HT-29 (cell line): ENCODE data around the gene ODF2. TPM values are rescaled to one million over a fixed set of nuclear protein-coding genes. Genes with fewer than 3 reads are reported as not detected.
"Not testable (repeated sequence)": the region's sequence is repeated elsewhere in the genome, so short reads cannot be mapped to it uniquely, and the experiment has no call there.

Experiments
- DNase-seq: peaks from one replicate; pipeline ENCODE4 v3.0.0-alpha.2; 2015; ENCODE audit warnings: low spot score
- total RNA-seq: library from RNA; depleted of rRNA; stranded (reverse); fragments of >200 nt; shearing (Covaris generic); gene quantifications from 2 replicates; pipeline ENCODE4 v1.2.3, GENCODE V29; 2014; rRNA removed

Gene ODF2
- total RNA-seq, result 34.2 and 36.0 TPM in 2 replicates

DNA sequence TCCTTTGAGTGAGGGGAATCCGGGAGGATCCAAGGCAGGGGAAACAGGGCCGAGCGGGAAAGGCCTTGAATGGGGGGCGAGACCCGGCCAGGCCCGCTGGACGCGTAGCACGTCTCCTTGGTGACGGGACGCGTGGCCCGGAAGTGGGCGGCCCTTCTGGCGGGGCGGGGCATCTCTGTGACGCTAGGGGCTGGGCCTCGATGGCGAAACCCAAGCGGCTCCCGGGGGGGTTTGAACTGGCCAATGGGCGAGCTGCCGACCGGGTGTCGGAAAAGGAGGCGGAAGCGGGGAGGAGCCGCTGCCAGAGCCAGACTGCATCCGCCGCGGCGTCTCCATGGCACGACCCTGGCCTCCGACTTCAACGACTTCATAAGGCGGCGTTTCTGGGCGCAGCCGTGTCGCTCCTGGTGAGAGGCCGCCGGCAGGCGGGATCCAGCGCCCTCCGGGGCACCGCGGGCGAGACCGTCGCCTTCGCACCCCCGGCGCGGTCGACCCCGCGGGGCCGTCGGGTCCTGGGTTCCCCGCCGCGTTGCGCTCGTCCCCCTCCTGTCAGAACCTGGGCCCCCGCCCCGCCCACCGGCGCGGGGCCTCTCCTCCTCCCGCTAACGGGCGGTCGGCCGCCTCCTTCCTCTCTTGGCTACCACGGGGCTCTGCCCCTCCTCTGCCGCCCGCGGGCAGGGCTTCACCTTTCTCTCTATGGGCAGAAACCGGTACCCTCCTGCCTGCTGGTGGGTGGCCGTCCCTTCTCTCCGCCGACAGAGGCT lies at the start of gene ODF2:
Gene ODF2 (plus strand): TSS at position 158 of the 764 bp plus-strand sequence. CDS start 86 bp downstream, at position 244.
- DNase-seq, result peak; percentile 97

DNA sequence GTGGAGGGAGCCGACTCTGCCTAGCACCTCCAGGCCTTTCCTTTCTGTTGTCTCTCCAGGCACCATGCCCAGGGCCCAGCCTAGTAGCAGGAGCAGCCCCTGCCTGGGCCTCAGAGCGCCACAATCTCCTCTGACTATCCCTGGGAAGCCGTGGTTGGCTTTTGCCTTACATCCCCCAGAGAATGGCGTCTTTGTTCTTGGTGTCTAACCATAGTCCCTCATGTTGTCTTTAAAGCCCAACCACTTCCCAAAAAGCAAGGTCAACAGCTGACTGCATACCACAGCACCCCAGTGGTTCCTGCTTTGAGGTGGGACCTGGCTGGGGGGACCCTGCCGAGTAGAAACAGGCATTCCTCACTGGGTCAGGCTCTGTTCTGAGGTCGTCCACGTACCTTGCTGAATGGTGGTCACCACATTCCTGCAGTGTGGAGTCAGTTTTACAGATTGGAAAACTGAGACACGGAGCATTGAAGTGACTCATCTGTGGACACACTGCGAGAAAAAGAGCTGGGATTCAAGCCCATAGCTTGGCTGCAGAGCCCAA lies 48.9 kb upstream of the ODF2 start:
- DNase-seq, result no peak

DNA sequence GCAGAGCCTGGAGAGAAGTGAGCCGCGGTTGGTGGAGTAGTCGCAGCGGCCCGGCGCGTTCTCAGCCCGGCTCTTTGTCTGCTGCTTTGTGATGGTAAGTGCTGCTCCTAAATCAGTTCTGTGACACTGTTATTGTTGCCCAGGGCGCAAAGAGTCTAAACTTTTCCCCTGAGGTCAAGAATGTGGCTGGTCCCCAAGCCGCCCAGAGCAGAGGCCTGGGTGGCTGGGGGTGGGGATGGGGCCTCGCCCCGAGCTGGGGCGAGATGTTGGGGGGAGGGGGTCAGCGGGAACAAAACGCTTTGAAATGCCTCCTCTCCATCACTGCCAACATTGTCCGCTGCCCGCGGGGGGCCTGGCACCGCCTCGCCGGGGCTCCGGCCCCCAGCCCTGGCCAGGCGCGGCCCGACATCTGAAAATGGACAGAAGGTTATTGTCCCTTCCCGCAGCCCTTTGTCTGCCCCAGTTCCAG lies 46.8 kb upstream of the ODF2 start:
- DNase-seq, result no peak

DNA sequence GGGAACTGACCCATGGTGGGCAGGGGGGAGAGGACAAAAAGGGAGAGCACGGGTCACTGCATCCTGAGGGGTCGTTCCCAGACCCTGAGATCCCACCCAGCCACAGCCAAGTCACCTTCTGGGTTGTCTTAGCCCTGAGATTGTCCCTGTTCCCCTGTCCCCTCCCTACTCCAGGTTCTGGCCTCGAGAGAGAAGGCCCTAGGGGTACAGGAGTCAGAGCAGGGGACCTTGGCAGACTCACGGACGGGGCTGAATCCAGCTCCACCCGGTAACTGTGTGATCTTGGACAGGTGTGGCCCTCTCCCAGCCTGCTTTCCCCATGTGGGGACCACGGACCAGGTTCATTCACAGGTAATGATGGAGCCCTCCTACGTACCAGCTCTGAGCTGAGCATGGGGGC lies 46.4 kb upstream of the ODF2 start:
- no peak for DNase-seq

DNA sequence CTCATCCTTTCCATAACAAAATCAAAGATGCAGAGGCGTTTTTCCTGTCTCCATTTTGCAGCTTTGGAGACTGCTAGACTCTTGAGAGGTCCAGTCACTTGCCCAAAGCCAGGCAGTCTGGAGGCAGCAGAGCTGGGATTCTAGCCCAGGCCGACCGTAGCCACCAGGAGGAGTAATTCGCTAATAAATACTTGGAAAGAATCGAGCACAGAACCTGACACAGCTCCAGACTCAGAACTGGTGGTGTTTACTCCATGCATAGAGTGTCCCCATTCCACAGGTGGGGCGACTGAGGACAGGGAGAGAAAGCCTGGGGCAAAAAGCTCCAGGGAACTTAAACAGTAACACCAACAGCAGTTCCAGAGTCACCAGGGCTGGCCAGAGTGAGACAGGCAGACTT lies 45.8 kb upstream of the ODF2 start:
- DNase-seq, result peak; percentile 41

DNA sequence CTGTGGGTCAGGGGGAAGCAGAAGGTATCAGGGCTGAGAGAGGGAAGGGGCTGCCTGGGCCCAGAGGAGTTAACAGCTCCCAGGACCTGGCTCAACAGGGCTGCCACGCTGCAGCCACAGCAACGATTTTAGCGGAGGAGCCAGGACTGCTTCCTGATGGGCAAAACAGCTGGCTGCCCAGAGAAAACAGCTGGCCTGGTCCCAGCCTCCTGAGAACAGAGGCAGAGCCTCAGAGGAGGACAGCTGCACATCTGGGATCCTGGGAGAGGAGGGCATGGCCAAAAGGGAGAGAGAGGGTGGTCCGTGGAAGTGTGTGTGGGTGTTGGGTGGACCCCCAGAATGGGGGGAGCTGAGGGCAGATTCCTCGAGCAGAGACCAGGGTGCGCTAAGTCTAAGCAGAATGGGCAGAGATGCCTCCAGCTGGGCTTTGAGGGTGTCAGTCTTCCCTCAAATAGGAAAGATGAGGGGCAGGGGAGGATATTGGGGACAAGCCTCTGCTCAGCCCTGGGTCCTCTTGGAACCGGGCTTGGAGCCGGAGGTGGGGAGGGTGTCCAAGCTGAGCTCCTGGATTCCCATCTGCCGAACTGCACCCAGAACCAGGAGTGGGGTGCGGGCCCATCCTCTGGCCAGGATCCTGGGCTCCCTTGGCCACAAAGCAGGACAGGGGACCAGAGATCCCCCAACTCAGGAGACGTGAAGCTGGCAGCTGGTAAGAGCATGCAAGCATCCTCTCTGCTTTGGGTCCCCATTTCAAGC lies 44.3 kb upstream of the ODF2 start:
- DNase-seq, result no peak

DNA sequence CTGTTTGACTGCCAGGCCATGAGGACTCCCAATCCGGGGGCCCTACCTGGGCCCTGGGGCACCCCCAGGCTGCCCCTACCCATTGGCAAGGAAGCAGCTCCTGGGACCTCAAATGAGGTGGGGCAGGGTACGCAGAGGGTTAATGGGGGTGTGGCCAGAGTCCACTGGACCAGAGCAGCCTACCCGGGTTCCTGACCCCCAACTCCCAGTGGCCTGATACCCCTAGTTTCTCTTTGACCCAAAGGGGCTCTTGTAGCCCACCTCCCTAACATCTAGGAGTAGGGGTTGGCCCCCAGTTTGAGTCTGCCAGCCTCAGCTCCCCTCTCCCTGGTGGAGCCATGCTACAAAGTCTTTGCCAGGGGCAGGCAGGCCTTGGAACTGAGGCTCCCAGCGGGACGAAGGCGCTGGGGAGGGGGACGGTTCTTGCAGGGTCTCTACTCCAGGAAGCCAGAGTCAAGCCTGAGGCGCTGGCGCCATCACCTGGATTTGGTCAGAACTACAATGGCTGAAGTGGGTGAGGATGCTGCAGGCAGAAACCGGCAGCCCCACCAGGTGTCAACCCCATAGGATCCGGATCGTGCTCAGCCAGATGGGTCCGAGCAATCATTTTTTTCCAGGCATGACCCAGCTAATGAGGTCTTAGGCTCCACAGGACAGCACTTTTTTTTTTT lies 43.6 kb upstream of the ODF2 start:
- DNase-seq, result no peak

DNA sequence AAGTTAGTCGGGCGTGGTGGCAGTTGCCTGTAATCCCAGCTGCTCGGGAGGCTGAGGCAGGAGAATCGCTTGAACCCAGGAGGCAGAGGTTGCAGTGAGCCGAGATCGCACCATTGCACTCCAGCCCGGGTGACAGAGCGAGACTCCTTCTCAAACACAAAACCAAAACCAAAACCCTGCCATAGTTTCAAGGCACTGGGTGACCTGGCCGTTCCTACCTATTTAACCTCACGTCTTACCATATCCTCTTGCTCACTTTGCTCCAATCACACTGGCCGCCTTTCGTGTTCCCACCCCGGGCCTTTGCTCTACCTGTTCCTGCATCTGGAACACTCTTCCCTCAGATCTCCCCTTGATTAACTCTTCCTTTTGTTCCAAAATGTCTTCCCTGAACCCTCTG lies 42.1 kb upstream of the ODF2 start:
- DNase-seq, result not testable (repeated sequence)

DNA sequence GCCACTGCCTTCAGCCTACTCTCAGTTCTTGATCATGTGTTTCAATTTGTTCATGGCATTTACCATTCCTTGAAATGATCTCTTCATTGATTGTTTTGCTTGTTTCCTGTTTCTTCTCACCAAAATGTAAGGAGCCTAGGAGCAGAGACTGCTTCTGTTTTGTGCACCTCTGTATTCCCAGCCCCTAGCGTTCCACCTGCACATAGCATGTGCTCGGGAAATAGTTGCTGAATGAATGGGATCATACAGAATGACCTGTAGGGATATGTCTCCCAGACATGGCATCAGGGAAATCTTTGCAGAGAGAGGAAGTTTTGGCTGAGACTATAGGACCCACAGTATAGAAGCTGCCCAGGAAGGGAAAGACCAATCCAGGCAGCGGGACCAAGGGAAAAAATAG lies 41.3 kb upstream of the ODF2 start:
- peak; percentile 30 for DNase-seq

DNA sequence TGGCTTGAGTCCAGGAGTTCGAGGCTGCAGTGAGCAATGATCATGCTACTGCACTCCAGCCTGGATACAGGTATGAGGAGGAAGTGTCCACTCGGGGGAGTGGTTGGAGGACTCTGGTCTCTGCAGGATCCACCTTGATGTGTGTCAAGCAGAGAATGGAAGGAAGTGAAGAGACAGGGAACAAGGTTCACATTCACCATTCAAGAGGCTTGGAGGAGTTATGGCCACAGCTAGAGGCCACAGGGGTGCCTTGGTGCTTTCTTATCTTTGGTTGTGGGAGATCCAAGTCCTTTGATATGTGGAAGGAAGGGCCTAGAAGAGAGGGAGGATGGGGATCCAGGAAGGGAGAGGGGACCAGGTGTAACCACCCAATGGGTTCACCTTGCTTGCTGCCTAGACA lies 40.5 kb upstream of the ODF2 start:
- DNase-seq, result no peak

DNA sequence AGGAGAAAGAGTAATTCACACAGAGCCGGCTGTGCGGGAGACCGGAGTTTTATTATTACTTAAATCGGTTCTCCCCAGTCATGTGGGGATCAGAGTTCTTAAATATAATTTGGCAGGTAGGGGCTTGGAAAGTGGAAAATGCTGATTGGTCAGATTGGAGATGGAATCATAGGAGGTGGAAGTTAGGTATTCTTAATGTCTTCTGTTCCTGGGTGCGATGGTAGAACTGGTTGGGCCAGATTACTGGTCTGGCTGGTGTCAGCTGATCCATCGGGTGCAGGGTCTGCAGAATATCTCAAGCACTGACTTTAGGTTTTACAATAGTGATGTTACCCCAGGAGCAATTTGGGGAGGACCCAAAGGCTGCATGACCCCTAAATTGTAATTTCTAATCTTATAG lies 39.8 kb upstream of the ODF2 start:
- peak; percentile 76 for DNase-seq

DNA sequence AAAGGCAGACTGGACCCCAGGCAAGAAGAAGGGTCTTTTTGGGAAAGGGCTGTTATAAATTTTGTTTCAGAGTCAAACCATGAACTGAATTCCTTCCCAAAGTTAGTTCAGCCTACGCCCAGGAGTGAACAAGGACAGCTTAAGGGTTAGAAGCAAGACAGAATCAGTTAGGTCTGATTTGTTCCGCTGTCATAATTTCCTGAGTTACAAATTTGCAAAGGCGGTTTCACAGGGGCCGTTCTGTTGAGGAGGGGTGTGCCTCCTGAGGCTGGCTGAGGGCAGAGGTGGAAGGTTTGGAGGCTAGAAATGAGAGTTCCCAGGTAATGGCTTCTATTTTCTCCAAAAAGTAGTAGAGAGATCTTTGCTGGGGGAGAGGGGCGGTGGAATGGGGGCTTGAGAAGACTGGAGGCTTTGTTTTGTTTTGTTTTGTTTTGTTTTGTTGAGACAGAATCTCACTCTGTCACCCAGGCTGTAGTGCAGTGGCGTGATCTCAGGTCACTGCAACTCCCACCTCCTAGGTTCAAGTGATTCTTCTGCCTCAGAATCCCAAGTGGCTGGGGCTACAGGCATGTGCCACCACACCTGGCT lies 39.3 kb upstream of the ODF2 start:
- no peak for DNase-seq

DNA sequence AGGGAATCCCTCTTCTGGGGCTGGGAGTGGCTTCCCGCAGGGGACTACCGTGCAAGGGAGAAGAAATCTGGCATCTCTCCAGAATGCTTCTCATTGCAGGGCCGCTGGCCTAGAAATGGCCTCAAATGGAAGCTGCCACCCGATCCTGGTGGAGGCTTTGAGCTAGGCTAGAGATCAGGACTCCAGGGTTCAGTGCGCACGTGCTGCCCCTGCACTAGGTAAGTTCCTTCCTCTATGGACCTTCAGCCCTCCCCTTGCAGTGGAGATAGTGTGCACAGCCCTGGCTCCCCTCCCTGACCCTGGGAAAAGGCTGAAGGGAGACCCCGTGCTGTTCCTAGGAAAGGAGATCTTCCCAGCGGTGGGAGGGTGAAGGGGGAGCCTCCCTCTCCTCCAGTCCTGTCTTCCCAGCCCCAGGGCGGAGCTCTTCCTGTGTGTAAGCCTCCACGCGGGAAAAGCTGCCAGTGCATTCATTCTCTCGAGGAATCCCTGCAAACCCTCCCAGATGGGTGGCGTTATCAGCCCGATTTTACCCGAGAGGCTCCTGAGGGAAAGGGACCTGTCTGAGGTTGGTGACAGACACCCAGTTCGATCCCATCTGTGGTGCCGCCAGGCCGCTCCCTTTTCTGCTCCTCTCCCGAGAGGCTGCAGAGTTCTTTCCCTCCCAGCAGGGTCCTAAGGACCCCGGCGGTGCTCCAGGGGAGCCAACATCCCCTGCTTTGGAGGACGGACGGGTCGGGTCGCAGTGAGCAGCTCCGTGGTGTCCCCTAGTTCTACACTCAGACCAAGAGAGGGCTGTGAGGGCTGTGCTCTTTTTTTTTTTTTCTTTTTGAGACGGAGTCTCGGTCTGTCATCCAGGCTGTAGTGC lies 36.5 kb upstream of the ODF2 start:
- no peak for DNase-seq

DNA sequence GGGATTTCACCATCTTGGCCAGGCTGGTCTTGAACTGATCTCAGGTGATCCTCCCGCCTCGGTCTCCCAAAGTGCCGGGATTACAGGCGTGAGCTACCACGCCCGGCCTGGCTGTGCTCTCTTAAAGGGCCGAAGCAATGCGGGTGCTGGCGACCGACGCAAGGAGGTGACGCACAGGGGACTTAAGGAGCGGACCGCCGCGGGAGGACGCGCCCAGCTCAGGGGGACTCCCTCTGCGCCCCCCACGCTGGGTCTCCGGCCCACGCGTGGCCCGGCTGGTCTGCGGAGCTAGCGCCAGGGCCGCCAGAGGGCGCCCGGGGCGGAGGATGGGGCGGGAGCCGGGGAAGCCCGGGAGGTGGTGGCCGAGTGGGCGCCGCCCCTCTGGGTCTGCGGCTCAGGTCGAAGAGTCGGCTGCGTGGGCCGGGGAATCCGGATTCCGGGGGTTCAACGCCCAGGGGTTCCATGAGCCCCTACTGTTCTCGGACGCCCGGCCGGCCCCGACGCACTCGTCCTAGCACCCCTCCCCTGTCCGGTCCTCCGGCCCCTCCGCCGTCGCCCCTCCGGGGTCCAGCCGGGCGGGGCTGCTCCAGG lies 35.7 kb upstream of the ODF2 start:
- DNase-seq, result peak; percentile 65

DNA sequence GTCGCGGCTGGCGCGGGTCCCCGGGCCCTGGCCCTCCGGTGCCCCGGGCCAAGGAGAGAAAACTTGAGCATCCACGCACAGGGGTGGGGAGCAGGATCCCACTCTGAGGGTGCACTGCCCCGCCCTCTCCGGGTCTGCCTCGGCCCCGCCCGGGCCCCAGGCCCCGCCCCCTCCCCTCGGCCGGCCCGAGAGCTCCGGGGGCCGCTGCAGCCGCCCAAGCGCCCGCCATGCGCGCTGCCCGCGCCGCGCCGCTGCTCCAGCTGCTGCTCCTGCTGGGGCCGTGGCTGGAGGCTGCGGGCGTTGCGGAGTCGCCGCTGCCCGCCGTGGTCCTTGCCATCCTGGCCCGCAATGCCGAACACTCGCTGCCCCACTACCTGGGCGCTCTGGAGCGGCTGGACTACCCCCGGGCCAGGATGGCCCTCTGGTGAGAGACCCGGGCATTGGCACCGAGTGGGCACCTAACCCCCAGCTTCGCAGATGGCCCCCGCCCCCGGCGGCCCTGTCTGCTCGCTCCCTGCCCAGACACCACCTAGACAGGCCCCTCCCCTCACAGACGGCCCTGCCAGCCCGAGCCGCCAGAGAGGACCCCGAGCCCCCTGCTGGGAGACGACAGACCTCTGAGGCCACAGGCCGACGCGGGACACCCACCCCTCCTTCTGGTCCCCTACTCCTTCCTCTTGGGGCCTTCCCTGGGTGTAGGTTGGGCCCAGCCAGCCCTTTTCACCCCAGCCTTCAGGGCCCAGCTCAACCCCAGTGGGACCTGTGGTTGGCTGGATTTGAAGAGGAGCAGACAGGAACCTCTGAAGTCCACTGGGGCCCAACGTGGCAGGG lies 34.9 kb upstream of the ODF2 start, which contains the start of gene CERCAM:
Gene CERCAM (plus strand): TSS at position 207 of the 831 bp plus-strand sequence. CDS start 21 bp downstream, at position 228.
- no peak for DNase-seq

DNA sequence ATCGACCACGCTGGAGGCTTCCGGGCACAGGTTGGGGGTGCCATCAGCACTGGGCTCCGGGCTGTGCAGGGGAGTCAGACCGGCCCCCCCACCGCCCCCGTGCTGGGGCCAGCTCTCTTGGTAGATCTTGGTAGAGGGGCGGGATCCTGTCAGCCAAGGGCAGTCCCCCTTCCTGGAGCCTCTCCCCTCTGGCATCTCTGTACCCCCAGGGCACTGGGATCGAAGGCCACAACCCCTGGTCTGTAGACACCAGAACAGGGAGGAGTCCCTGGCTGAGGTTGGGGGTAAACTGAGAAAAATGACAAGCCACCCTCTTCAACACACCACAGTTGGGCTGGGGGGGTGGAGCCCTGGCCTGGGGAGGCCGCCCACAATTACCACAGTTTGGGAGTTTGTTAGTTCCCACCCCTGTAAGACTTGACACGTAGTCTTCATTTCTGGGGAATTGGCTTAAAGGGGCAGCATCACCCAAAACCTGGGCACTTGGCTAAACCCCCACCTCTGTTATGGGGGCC lies 34.3 kb upstream of the ODF2 start:
- DNase-seq, result no peak

DNA sequence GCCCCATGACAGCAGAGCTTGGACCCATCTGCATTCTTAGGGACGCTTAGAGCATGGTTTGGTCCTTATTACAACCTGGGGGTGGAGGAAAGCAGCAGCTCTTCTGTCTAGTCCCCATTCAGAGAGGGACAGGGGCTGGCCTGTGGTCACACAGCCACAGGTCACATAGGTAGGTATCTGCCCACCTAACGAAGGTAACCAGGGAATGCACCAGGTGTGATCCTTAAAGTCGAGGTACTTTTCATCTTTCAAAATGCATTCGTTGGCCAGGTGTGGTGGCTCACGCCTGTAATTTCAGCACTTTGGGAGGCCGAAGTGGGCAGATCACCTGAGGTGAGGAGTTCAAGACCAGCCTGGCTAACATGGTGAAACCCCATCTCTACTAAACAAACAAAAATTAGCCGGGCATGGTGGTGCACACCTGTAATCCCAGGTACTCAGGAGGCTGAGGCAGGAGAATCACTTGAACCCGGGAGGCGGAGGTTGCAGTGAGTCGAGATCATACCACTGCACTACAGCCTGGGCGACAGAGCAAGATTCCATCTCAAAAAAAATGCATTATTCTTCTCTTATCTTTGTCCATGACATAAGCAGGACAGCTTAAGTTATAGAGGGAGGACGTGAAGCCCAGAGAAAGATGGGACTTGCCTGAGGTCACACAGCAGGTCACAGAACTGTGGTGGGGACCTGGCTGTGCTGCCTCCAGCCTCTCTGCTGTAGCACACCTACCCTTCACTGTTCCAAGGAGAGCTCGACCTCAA lies 33.6 kb upstream of the ODF2 start:
- not testable (repeated sequence) for DNase-seq

DNA sequence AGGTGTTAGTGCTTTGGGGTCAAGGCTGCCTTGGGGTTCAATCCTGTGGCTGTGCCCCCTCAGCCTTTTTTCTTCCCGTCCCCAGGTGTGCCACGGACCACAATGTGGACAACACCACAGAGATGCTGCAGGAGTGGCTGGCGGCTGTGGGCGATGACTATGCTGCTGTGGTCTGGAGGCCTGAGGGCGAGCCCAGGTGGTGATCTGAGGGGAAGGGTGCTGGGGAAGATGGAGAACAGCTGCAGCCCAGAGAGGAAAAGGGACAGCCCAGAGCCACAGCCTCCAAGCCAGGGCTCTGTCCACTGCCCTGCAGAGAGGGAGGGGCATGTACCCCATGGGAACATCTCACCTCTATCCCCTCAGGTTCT lies 33.0 kb upstream of the ODF2 start:
- DNase-seq, result no peak
